ENCODE measurements around the gene OVOL1. TPM values are rescaled to one million over a fixed set of nuclear protein-coding genes. Genes with fewer than 3 reads are reported as not detected.

OVOL1 gene
- total and polyA plus RNA-seq, 2 of the 8 experiments (the other 6 are each of a cell fraction or from before 2014, with no cell fraction given) = 2.6 to 3.4 TPM

- no peaks in the 10 kb centered on the region for H3K27me3 ChIP-seq (replicated peaks in 1 of 4; ENCODE audit: control insufficient read depth in 3 of 4, extremely low read depth in 1 of 4, insufficient read depth in 3 of 4, low read length in 3 of 4)
- no peak overlapping the region for H2AK5ac ChIP-seq (ENCODE audit: low read depth, low read length)
- H4K8ac ChIP-seq (ENCODE audit: extremely low read depth, insufficient read depth, low read length) = no peak overlapping the region
- no peak overlapping the region for H3K56ac ChIP-seq (replicated peaks; ENCODE audit: insufficient read length, low read depth, low read length)
- H4K5ac ChIP-seq (ENCODE audit: insufficient read length, low read depth, low read length) = no peak overlapping the region
- no peak overlapping the region for H3K9ac ChIP-seq (replicated peaks in 1 of 4; ENCODE audit: extremely low read depth in 1 of 4, low read depth in 3 of 4, low read length in 3 of 4)
- H3K36me3 ChIP-seq (ENCODE audit: control insufficient read depth in 2 of 4, insufficient read depth in 4 of 4, low read length in 3 of 4) = no peaks in the 10 kb centered on the region
- no peak overlapping the region for H3K4me3 ChIP-seq (ENCODE audit: extremely low read depth in 1 of 4, insufficient read depth in 2 of 4, low read depth in 3 of 4, low read length in 4 of 4)
- no peak for DNase-seq (ENCODE audit: low read depth in 1 of 2, low spot score in 2 of 2)
- no peak overlapping the region for H2AFZ ChIP-seq (ENCODE audit: low read length)
- no peak overlapping the region for H4K91ac ChIP-seq (replicated peaks; ENCODE audit: insufficient read length, low read length)
- H3K79me2 ChIP-seq (ENCODE audit: control insufficient read depth in 1 of 2, insufficient read depth in 2 of 2, low read length in 2 of 2) = no peaks in the 10 kb centered on the region; a peak in 1 of 4 replicates
- H3K9me3 ChIP-seq (ENCODE audit: insufficient read depth in 2 of 2, low read depth in 1 of 2, low read length in 1 of 2) = peaks cover 0 to 10% of the 10 kb centered on the region in 2 experiments; a peak in 2 of 4 replicates
- no peak for FAIRE-seq
- no peak overlapping the region for H2BK15ac ChIP-seq (ENCODE audit: low read length)
- no peak overlapping the region for H3K18ac ChIP-seq (ENCODE audit: extremely low read depth, low read length)
- H2BK20ac ChIP-seq (ENCODE audit: low read length) = no peak overlapping the region
- H2BK12ac ChIP-seq (ENCODE audit: low read depth, low read length) = no peak overlapping the region
- H3K4me2 ChIP-seq (ENCODE audit: insufficient read depth in 1 of 2, low read depth in 2 of 2, low read length in 2 of 2) = no peak overlapping the region
- POLR2A ChIA-PET (ENCODE audit: partially characterized antibody) = no interaction called here
- CTCF ChIA-PET (ENCODE audit: partially characterized antibody) = interaction anchor here (0.8 to 1.6 kb wide), 3 partner anchors 14 to 459 kb away, joined by 3 read pairs; no protein-coding TSS in a partner anchor
- no peak overlapping the region for H2BK5ac ChIP-seq (ENCODE audit: low read depth, low read length)
- 89% methylated on average over 7 of the region's 7 CpGs; no CpG with 5 or more reads in 1 of the 2 experiments for WGBS, 2 experiments (ENCODE audit: extremely low coverage in 1 of 2, insufficient coverage in 1 of 2, insufficient read length in 1 of 2, insufficient replicate concordance in 2 of 2, low coverage in 1 of 2, low lambda C conversion rate in 2 of 2, missing lambda C conversion rate in 1 of 2)
- H4K20me1 ChIP-seq (replicated peaks in 1 of 2; ENCODE audit: control insufficient read depth in 1 of 2, insufficient read depth in 2 of 2, low read length in 2 of 2) = no peaks in the 10 kb centered on the region
- no peaks in the 10 kb centered on the region for H3K4me1 ChIP-seq (replicated peaks in 1 of 4; ENCODE audit: control insufficient read depth in 3 of 4, insufficient read depth in 4 of 4, low read length in 3 of 4)
- H3K14ac ChIP-seq (ENCODE audit: insufficient read length) = no peak overlapping the region
- no peak overlapping the region for H3K27ac ChIP-seq (ENCODE audit: low read depth, low read length)
- no peak overlapping the region for H3K4ac ChIP-seq (replicated peaks; ENCODE audit: insufficient read length, low read depth, low read length)
- H3K23me2 ChIP-seq (ENCODE audit: low read depth, low read length) = no peaks in the 10 kb centered on the region
- no peaks in the 10 kb centered on the region for H3K79me1 ChIP-seq (ENCODE audit: low read depth, low read length)
- no peak overlapping the region for H3K23ac ChIP-seq (ENCODE audit: insufficient read length)
- H2BK120ac ChIP-seq (replicated peaks; ENCODE audit: low read depth, low read length) = no peak overlapping the region
- TF ChIP-seq RFX5 (IDR thresholded peaks at IDR 0.05; ENCODE audit: borderline replicate concordance, low read depth, low read length) = no peak
- TF ChIP-seq E2F6 (IDR thresholded peaks at IDR 0.05) = no peak
These were observed 20.3 kb upstream of the OVOL1 start for GRCh38 chr11:65766535-65766934.
